Muscle of leg (tissue), 11 donors: ENCODE results near the gene ARL14. TPM values are rescaled to one million over a fixed set of nuclear protein-coding genes. Genes with fewer than 3 reads are reported as not detected.

ENCODE experiments used
- DNase-seq: peaks from one replicate; pipeline ENCODE4 v3.0.0; 2013
- H3K27ac ChIP-seq: one replicate; pipeline ENCODE4 v1.5.1; 2013; ENCODE audit warnings: mild to moderate bottlenecking, low read length, control low read depth
- H3K27me3 ChIP-seq: one replicate; pipeline ENCODE4 v1.6.1; 2013; ENCODE audit warnings: low read length; ENCODE audit not compliant: control insufficient read depth, insufficient read depth
- H3K36me3 ChIP-seq: one replicate; pipeline ENCODE4 v1.6.1; 2013; ENCODE audit warnings: low read length; ENCODE audit not compliant: control insufficient read depth, insufficient read depth
- H3K4me1 ChIP-seq: one replicate; pipeline ENCODE4 v1.6.1; 2013; ENCODE audit warnings: low read length; ENCODE audit not compliant: control insufficient read depth, insufficient read depth
- H3K4me3 ChIP-seq: one replicate; pipeline ENCODE4 v1.5.1; 2013; ENCODE audit warnings: low read length, control low read depth
- H3K9me3 ChIP-seq: replicated peaks from 2 replicates; pipeline ENCODE4 v1.6.1; 2013; ENCODE audit warnings: low read depth, low read length; ENCODE audit not compliant: control insufficient read depth
- WGBS: methylation state at CpG from one replicate; pipeline ENCODE4 v1.1.5; 2013; ENCODE audit warnings: missing lambda C conversion rate; ENCODE audit not compliant: insufficient coverage; 5-methylcytosine and 5-hydroxymethylcytosine counted together
- polyA plus RNA-seq, 8 donors: library from polyadenylated mRNA; unstranded; fragments of 120-200 nt; gene quantifications; one replicate each; pipeline versions ENCODE4 v1.2.1 to v1.2.3, GENCODE V29; 2013; ENCODE audit warnings: inconsistent platforms in 1 of 8, low replicate concordance in 1 of 8; ENCODE audit not compliant: insufficient read length in 8 of 8, insufficient read depth in 1 of 8
- total RNA-seq: library from RNA; stranded (reverse); fragments of 120-200 nt; gene quantifications from one replicate; pipeline ENCODE4 v1.2.4, GENCODE V29; 2013

The ARL14 gene
- total and polyA plus RNA-seq, 9 donors: 0.15 TPM; not detected in 8

- no CpG with 5 or more reads among the region's 3 CpGs for WGBS
- Histone ChIP-seq H3K36me3 (no peaks in the 10 kb centered on the region), H3K27ac (no peak overlapping the region), H3K4me1 (no peaks in the 10 kb centered on the region), H3K27me3 (no peaks in the 10 kb centered on the region), H3K4me3 (no peak overlapping the region), H3K9me3 (no peaks in the 10 kb centered on the region)
- DNase-seq: no peak
These were observed 27.4 kb upstream of the ARL14 start for GRCh38 chr3:160649596-160649995.

GRCh38 chr3:160653512-160653911, 23.4 kb upstream of the ARL14 start:
- no peaks in the 10 kb centered on the region for H3K27me3 ChIP-seq
- H3K27ac ChIP-seq: no peak overlapping the region
- no peaks in the 10 kb centered on the region for H3K36me3 ChIP-seq
- H3K4me3 ChIP-seq: no peak overlapping the region
- H3K9me3 ChIP-seq: no peaks in the 10 kb centered on the region
- no peaks in the 10 kb centered on the region for H3K4me1 ChIP-seq
- no peak for DNase-seq

GRCh38 chr3:160660902-160661301, 16.1 kb upstream of the ARL14 start:
- Histone ChIP-seq H3K4me3 (no peak overlapping the region), H3K27ac (no peak overlapping the region), H3K9me3 (no peaks in the 10 kb centered on the region), H3K4me1 (no peaks in the 10 kb centered on the region), H3K27me3 (no peaks in the 10 kb centered on the region), H3K36me3 (no peaks in the 10 kb centered on the region)
- 83% methylated on average over 1 of the region's 5 CpGs for WGBS
- no peak for DNase-seq

GRCh38 chr3:160661660-160662059, 15.3 kb upstream of the ARL14 start:
- no peak overlapping the region for H3K27ac ChIP-seq
- H3K4me1 ChIP-seq: no peaks in the 10 kb centered on the region
- WGBS: no CpG with 5 or more reads among the region's 1 CpG
- H3K9me3 ChIP-seq: no peaks in the 10 kb centered on the region
- H3K4me3 ChIP-seq: no peak overlapping the region
- H3K36me3 ChIP-seq: no peaks in the 10 kb centered on the region
- DNase-seq: no peak
- no peaks in the 10 kb centered on the region for H3K27me3 ChIP-seq

- no peaks in the 10 kb centered on the region for H3K9me3 ChIP-seq
- H3K36me3 ChIP-seq: no peaks in the 10 kb centered on the region
- H3K27me3 ChIP-seq: no peaks in the 10 kb centered on the region
- no CpG with 5 or more reads among the region's 3 CpGs for WGBS
- no peaks in the 10 kb centered on the region for H3K4me1 ChIP-seq
- H3K27ac ChIP-seq: no peak overlapping the region
- H3K4me3 ChIP-seq: no peak overlapping the region
- no peak for DNase-seq
These were observed 11.7 kb upstream of the ARL14 start for GRCh38 chr3:160665231-160665630.

- Histone ChIP-seq H3K27me3 (no peaks in the 10 kb centered on the region), H3K4me3 (no peak overlapping the region), H3K9me3 (no peaks in the 10 kb centered on the region), H3K4me1 (no peaks in the 10 kb centered on the region), H3K27ac (no peak overlapping the region), H3K36me3 (no peaks in the 10 kb centered on the region)
- DNase-seq: no peak
- WGBS: 80% methylated on average over 4 of the region's 4 CpGs
These were observed 11.0 kb upstream of the ARL14 start for GRCh38 chr3:160665784-160666526.

GRCh38 chr3:160667452-160667851, 9.5 kb upstream of the ARL14 start:
- no peaks in the 10 kb centered on the region for H3K4me1 ChIP-seq
- H3K27ac ChIP-seq: no peak overlapping the region
- H3K9me3 ChIP-seq: no peaks in the 10 kb centered on the region
- H3K36me3 ChIP-seq: no peaks in the 10 kb centered on the region
- H3K4me3 ChIP-seq: no peak overlapping the region
- H3K27me3 ChIP-seq: no peaks in the 10 kb centered on the region
- no peak for DNase-seq

- no peak for DNase-seq
- Histone ChIP-seq H3K27ac (no peak overlapping the region), H3K4me3 (no peak overlapping the region), H3K9me3 (no peaks in the 10 kb centered on the region), H3K36me3 (no peaks in the 10 kb centered on the region), H3K4me1 (no peaks in the 10 kb centered on the region), H3K27me3 (no peaks in the 10 kb centered on the region)
These were observed 8.5 kb upstream of the ARL14 start for GRCh38 chr3:160668454-160668853.

GRCh38 chr3:160671231-160671630, 5.7 kb upstream of the ARL14 start:
- H3K27ac ChIP-seq: no peak overlapping the region
- H3K9me3 ChIP-seq: no peaks in the 10 kb centered on the region
- H3K4me1 ChIP-seq: no peaks in the 10 kb centered on the region
- no peaks in the 10 kb centered on the region for H3K27me3 ChIP-seq
- DNase-seq: no peak
- WGBS: 67% methylated on average over 5 of the region's 6 CpGs
- H3K4me3 ChIP-seq: no peak overlapping the region
- no peaks in the 10 kb centered on the region for H3K36me3 ChIP-seq

GRCh38 chr3:160671995-160672394, 5.0 kb upstream of the ARL14 start:
- H3K4me3 ChIP-seq: no peak overlapping the region
- H3K4me1 ChIP-seq: no peaks in the 10 kb centered on the region
- no peak for DNase-seq
- H3K27ac ChIP-seq: no peak overlapping the region
- no peaks in the 10 kb centered on the region for H3K27me3 ChIP-seq
- no peaks in the 10 kb centered on the region for H3K36me3 ChIP-seq
- no peaks in the 10 kb centered on the region for H3K9me3 ChIP-seq
- WGBS: 80% methylated on average over 1 of the region's 2 CpGs

- Histone ChIP-seq H3K4me1 (peaks cover 3% of the 10 kb centered on the region), H3K9me3 (no peaks in the 10 kb centered on the region), H3K4me3 (no peak overlapping the region), H3K36me3 (no peaks in the 10 kb centered on the region), H3K27ac (no peak overlapping the region), H3K27me3 (no peaks in the 10 kb centered on the region)
- DNase-seq: no peak
- WGBS: no CpG with 5 or more reads among the region's 1 CpG
These were observed 3.8 kb upstream of the ARL14 start for GRCh38 chr3:160673188-160673587.
